Right atrium auricular region (tissue), 2 donors: ENCODE results near the gene JAZF1. TPM values are rescaled to one million over a fixed set of nuclear protein-coding genes. Genes with fewer than 3 reads are reported as not detected.

Source experiments
- DNase-seq: peaks from one replicate; pipeline ENCODE4 v3.0.0-alpha.2; 2019; ENCODE audit warnings: low spot score
- H3K27ac ChIP-seq, 2 donors: fragments of 200-600 bp; sonication (generic); 1 replicate in 1 of 2; 2 replicates in 1 of 2; pipeline ENCODE4 v1.5.1; 2016 to 2019
- H3K27me3 ChIP-seq, 2 donors: fragments of 200-600 bp; sonication (generic); one replicate each; pipeline versions ENCODE4 v1.5.1 to v1.6.0; 2017 to 2019
- H3K36me3 ChIP-seq: fragments of 200-600 bp; sonication (generic); one replicate; pipeline ENCODE4 v1.5.1; 2016
- H3K4me1 ChIP-seq, 2 donors: fragments of 200-600 bp; sonication (generic); one replicate each; pipeline versions ENCODE4 v1.5.1 to v1.6.0; 2017 to 2019
- H3K4me3 ChIP-seq, 2 donors: fragments of 200-600 bp; sonication (generic); 1 replicate in 1 of 2; 2 replicates in 1 of 2; pipeline ENCODE4 v1.5.1; 2017 to 2019; ENCODE audit warnings: mild to moderate bottlenecking in 1 of 2, moderate library complexity in 1 of 2
- H3K9me3 ChIP-seq, 2 donors: fragments of 200-600 bp; sonication (generic); one replicate each; pipeline ENCODE4 v1.5.1; 2019
- CTCF ChIP-seq, 2 donors: fragments of 200-600 bp; sonication (generic); IDR thresholded peaks; one replicate each; pipeline ENCODE4 v1.5.1; 2019; ENCODE audit warnings: antibody characterized with exemption in 2 of 2
- total RNA-seq, 2 donors: library from RNA; depleted of rRNA; stranded (reverse); fragments of >200 nt; gene quantifications; one replicate each; pipeline ENCODE4 v1.1.0, GENCODE V29; 2016

The JAZF1 gene
- total RNA-seq, 2 donors from 2014 or later: 13.2 to 18.5 TPM

GRCh38 chr7:28142650-28143049 lies 37.9 kb downstream of the JAZF1 start:
- Histone ChIP-seq H3K27ac (no peak overlapping the region), H3K27me3 (no peaks in the 10 kb centered on the region), H3K36me3 (no peaks in the 10 kb centered on the region), H3K4me1 (peaks cover 0 to 12% of the 10 kb centered on the region in 2 donors), H3K9me3 (no peaks in the 10 kb centered on the region), H3K4me3 (no peak overlapping the region)
- DNase-seq: no peak
- TF ChIP-seq CTCF (IDR thresholded peaks at IDR 0.05): no peak

GRCh38 chr7:28140979-28141378 lies 39.6 kb downstream of the JAZF1 start:
- H3K27me3 ChIP-seq: no peaks in the 10 kb centered on the region
- no peak overlapping the region for H3K4me3 ChIP-seq
- H3K27ac ChIP-seq: no peak overlapping the region
- peaks cover 0 to 20% of the 10 kb centered on the region in 2 donors for H3K4me1 ChIP-seq
- H3K9me3 ChIP-seq: no peaks in the 10 kb centered on the region
- TF ChIP-seq CTCF (IDR thresholded peaks at IDR 0.05): no peak
- DNase-seq: no peak
- H3K36me3 ChIP-seq: no peaks in the 10 kb centered on the region

DNA sequence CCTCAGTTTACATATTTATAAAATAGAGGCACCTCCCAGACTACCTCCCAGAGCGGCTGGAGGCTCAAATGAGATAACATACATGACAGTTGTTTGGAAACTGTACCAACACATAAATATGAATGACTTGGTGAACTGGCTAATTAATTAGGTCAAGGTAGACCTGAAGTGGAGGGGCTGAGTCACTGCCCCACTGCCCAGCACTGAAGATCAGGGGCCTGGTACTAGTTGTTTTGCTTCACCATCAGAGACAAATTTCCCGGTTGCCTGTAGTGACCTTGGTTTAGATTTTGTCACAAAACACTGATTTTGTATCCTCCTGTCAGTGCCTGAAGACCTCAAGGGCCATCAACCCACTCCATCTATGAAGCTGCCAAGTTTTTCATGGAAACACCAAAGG lies 41.8 kb downstream of the JAZF1 start:
- DNase-seq: no peak
- H3K9me3 ChIP-seq: no peaks in the 10 kb centered on the region
- H3K27ac ChIP-seq: no peak overlapping the region
- H3K27me3 ChIP-seq: no peaks in the 10 kb centered on the region
- H3K4me3 ChIP-seq: no peak overlapping the region
- H3K36me3 ChIP-seq: no peaks in the 10 kb centered on the region
- TF ChIP-seq CTCF (IDR thresholded peaks at IDR 0.05): no peak
- peaks cover 0 to 29% of the 10 kb centered on the region in 2 donors for H3K4me1 ChIP-seq

DNA sequence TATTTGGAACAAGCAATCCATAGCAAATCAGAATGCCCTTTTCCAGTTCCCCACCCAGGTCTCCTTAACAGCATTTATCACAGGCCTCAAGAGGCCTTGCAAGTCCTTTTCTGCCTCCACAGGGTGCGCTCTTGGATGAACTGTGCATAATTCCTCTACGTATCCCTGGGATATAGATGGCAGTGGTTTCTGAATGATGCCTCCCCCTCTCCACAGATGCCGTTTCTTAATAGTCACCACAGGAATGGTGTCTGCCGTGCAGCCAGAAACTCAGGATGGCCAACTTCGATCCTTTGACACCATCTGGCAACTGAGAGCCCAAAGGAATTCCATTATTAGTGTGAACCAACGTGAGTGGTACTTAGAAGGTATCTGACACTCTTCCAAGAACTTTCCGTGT lies 43.1 kb downstream of the JAZF1 start:
- Histone ChIP-seq H3K36me3 (no peaks in the 10 kb centered on the region), H3K9me3 (no peaks in the 10 kb centered on the region), H3K4me1 (peaks cover 0 to 29% of the 10 kb centered on the region in 2 donors), H3K4me3 (no peak overlapping the region), H3K27ac (no peak overlapping the region), H3K27me3 (no peaks in the 10 kb centered on the region)
- no peak for TF ChIP-seq CTCF (IDR thresholded peaks at IDR 0.05)
- no peak for DNase-seq

GRCh38 chr7:28136885-28137284 lies 43.7 kb downstream of the JAZF1 start:
- Histone ChIP-seq H3K4me1 (peaks cover 0 to 29% of the 10 kb centered on the region in 2 donors), H3K27ac (no peak overlapping the region), H3K36me3 (no peaks in the 10 kb centered on the region), H3K9me3 (no peaks in the 10 kb centered on the region), H3K4me3 (no peak overlapping the region), H3K27me3 (no peaks in the 10 kb centered on the region)
- no peak for TF ChIP-seq CTCF (IDR thresholded peaks at IDR 0.05)
- DNase-seq: no peak

DNA sequence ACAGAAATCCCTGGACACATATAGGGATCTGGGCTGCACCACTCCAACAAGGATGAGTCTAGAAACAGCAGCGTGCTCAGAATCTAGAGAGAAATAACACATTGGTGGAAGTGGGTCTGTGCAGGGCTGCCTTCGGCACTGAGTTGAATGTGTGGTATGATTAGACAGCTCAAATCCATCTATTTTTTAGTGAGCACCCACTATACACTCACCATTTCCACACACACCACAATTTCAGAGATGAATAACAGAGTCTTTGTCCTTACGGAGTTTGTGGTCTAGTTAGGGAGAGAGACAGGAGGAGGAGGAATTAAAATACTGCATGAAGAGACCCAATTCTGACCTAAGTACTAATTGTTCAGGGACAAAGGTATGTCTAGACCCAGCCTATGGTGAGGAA lies 44.2 kb downstream of the JAZF1 start:
- Histone ChIP-seq H3K4me1 (peaks cover 0 to 26% of the 10 kb centered on the region in 2 donors), H3K9me3 (no peaks in the 10 kb centered on the region), H3K27ac (no peak overlapping the region), H3K36me3 (no peaks in the 10 kb centered on the region), H3K27me3 (no peaks in the 10 kb centered on the region), H3K4me3 (no peak overlapping the region)
- no peak for TF ChIP-seq CTCF (IDR thresholded peaks at IDR 0.05)
- no peak for DNase-seq
